Measurements from ENCODE around the gene GPR89B.
"Not testable (repeated sequence)": the region's sequence is repeated elsewhere in the genome, so short reads cannot be mapped to it uniquely, and the experiment has no call there.

GPR89B gene

DNA sequence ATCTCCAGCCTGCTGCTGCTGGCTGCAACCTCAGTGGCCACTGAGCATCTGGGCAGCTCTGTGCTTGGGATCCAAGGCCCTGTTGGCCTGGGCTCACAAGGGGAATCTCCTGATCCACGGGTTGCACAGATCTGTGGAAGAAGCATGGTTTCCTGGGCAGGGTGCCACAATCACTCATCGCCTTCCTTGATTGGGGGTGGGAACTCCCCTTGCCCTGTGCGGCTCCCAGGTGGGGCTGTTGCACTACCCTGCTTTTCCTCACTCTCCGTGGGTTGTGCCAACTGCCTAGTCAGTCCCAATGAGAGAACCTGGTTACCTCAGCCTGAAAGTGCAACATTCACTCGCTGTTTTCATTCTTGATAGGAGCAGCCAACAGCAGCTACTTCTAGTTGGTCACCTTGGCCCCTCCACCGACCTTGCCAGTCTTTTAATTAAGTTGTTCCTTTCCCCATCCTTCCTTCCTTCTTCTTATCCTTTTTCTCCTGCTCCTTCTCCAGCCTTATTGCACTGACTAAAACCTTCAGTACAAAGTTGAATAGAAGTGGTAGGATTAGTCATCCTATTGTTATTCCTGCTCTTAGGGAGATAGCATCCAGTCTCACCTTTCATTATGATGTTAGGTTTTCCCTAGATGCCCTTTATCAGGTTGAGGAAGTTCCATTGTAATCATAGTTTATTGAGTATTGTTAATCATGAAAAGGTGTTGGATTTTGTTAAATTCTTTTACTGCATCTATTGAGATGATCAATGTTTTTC is 50.9 kb downstream of the GPR89B start:
- not testable (repeated sequence) for H3K4me3 ChIP-seq (ENCODE audit: low read length); DNase-seq (ENCODE audit: low read depth)

DNA sequence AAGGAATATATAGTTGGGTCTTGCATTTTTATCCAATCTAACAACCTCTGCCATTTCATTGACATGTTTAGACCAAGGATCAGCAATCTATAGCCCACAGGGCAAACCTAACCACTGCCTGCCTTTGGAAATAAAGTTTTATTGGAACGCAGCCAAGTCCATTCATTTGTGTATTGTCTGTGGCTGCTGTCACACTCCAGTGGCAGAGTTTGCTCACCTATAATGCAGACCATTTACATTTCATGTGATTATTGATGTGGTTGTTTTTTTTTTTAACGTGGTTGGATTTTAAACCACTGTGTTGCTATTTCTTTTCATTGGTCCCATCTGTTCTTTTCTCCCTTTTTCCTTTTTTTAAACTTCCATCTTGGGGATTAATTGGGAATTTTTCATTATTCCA is 57.2 kb downstream of the GPR89B start:
- DNase-seq (ENCODE audit: low read depth); H3K4me3 ChIP-seq (ENCODE audit: low read length): not testable (repeated sequence)

DNA sequence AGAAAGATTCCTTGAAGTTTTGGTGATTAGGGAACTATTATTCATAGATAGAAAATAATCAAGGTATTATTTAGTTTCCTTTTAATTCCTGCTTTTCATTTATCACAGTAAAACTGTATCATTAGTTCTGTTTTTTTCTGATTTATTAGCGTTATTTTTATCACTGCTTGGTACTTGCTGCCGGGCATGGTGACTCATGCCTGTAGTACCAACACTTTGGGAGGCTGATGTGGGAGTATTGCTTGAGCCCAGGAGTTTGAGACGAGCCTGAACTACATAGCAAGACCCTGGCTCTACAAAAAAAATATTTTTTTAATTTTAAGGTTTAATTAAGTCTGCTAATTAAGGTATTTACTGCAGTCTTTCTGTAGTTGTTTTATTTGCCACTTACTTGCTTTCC is 59.7 kb downstream of the GPR89B start:
- not testable (repeated sequence) for H3K4me3 ChIP-seq (ENCODE audit: low read length); DNase-seq (ENCODE audit: low read depth)

DNA sequence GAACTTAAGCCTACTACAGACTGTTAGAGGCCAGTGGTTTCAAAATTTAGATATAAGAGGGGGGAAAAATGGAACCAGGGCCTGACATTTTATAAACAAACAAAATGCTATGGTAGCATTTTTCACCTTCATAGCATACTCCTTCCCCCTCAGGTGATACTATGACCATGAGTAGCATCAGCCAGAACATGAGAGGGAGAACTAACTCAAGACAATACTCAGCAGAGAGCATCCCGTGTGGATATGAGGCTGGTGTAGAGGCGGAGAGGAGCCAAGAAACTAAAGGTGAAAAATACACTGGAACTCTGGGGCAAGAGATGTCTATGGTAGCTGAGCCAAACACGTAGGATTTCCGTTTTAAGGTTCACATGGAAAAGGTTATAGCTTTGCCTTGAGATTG is 64.7 kb downstream of the GPR89B start:
- H3K4me3 ChIP-seq (ENCODE audit: low read length); DNase-seq (ENCODE audit: low read depth): not testable (repeated sequence)

DNA sequence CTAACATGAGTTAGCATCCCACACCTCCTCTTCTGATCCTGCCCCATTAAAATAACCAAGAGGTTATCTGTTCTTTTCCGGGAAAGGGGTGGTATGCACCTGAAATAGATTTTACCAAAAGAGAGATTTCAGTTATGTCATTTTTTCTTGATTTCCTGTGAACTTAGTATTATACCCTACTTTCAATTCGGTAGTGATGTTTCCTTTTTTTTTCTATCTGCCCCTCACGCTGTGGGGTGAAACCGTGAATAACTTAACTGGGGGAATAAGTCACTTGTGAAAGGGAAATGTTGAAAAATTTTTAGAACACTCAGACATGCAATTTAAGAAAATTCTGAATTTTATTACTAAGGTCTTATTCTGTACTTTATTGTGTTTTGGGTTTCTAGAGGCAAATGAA is 65.2 kb downstream of the GPR89B start:
- not testable (repeated sequence) for DNase-seq (ENCODE audit: low read depth); H3K4me3 ChIP-seq (ENCODE audit: low read length)

DNA sequence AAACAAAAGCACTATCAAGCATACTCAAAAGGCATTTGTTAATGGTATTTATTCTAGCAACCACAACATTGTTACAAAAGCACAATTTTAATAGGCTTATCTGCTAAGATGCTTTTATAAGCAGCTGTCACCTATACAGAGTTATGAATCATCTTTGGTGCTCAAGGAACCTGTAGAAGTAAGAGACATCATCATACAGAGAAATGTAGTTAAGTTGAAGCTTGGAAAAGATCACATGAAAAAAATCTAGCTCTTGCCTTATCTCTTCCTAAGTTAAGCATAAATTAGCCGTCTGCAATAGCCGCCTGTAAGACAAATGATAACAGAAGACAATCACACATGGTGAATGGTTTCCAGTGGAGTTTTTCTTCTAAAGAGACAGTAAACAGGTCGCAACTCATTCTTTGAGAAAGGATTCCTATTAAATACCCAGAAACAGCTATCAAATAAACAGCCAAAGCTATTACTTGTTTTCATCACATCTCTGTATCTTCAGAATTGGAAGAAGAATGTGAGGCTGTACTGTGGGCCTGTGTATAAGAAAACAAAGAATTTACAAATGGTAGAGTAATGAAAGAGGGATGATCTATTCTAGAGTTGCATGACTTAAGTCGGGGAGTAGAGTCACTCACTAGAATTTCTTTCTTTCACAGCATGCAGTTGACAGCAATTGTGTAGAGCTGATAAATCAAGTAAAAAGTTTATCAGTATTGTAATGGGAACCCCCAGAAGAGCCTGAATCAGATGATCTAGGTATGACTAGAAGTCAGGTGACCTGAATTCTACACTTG is 65.8 kb downstream of the GPR89B start:
- DNase-seq (ENCODE audit: low read depth); H3K4me3 ChIP-seq (ENCODE audit: low read length): not testable (repeated sequence)

DNA sequence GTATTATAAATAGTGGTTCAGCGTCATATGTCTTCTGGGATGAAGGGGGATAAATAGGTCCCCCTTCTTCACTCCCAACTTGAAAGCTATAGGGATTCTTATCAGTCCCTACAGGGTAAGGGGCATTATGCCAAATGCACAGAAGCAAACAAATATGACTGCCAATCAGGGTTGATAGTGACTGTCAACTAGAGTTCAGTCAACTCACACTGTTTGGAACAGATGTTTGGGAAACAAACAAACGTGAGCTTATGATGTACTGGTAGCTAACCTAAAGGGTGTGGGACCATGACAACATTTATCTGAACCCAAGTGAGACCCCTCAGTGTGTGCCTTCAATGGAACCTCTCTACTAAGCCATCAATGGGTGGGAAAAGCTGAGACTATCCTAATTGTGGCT is 67.9 kb downstream of the GPR89B start:
- not testable (repeated sequence) for DNase-seq (ENCODE audit: low read depth); H3K4me3 ChIP-seq (ENCODE audit: low read length)

DNA sequence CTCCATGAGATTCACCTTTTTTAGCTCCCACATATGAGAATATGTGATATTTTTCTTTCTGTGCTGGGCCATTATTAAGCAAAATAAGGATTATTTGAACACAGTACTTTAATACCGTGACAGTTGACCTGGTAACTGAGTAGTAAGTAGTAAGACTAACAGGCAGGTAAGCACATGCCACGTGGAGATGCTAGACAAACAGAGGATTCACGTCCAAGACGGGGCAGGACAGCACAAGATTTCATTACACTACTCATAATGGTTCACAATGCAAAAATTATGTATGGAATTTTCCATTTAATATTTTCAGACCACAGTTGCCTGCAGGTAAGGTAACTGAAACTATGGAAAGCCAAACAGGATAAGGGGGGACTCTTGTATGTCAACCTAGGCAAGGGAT is 79.5 kb downstream of the GPR89B start:
- not testable (repeated sequence) for H3K4me3 ChIP-seq (ENCODE audit: low read length); DNase-seq (ENCODE audit: low read depth)

DNA sequence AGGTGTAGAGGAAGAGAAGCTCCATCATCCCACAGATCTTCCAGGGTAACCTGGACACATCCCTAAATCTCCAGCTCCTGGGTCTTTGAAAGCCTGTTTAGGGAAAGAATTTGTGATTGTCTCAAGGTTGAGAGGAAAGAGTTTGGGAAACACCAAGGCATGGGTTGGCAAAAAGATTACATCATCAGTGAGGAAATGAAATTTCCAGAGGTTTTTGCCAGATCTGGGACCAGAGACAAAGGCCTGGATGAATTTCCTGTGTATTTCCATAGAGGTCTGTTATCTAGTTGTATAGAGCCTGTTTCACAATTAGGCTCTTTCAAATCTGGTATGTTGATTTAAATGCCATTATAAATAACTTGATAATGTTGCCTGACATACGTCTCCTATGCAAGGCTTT is 82.3 kb downstream of the GPR89B start:
- no peak for DNase-seq (ENCODE audit: low read depth)
- no peak overlapping the region for H3K4me3 ChIP-seq (ENCODE audit: low read length)
- TF ChIP-seq, protein P1, sequence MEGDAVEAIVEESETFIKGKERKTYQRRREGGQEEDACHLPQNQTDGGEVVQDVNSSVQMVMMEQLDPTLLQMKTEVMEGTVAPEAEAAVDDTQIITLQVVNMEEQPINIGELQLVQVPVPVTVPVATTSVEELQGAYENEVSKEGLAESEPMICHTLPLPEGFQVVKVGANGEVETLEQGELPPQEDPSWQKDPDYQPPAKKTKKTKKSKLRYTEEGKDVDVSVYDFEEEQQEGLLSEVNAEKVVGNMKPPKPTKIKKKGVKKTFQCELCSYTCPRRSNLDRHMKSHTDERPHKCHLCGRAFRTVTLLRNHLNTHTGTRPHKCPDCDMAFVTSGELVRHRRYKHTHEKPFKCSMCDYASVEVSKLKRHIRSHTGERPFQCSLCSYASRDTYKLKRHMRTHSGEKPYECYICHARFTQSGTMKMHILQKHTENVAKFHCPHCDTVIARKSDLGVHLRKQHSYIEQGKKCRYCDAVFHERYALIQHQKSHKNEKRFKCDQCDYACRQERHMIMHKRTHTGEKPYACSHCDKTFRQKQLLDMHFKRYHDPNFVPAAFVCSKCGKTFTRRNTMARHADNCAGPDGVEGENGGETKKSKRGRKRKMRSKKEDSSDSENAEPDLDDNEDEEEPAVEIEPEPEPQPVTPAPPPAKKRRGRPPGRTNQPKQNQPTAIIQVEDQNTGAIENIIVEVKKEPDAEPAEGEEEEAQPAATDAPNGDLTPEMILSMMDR (conservative IDR thresholded peaks at IDR 0.05; ENCODE audit: low read depth, low read length): no peak

DNA sequence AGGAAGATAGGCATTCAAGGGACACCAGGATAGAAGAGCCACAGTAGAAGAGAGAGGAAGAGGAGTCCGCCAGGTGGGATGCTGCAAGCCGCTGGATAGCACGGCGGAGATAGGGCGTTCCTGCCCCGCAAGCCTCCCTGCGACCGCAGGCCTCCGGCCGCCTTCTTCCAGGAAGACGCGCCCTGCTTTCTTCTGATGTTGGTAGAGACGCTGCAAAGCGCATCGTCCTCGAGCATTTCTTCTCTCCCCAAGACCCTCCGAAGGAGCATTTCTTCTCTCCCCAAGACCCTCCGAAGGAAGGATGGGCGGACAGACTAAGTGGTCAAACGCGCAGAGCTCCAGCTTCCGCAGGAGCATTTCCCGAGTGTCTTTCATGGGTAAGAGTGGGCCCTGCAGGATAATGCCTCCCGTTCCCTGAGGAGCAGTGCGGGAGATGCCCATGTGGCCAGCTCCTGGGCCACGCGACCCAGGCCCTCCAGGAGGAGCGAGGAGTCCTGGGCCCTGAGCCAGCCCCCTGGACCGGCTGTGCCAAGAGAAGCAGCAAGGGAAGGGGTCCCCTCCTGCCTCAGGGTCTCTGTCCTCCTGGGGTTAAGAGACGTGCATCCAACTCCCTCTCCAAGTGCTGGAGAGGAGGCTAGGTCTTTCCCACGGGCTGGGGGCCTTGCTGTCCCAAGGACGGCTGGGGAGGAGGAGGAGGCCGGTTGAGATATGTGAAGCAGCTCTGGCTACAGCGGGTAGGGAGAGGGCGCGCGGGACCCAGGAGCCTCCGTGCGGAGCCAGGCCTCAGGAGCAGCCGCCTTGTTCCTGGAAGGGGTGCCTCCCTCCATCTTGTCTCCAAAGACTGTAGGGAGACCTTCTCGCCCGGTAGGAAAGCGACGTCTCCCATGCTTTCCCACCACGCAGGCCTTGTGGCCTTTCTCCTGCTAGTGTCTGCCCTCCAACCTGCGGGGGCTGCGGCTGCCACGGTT is 85.2 kb downstream of the GPR89B start:
- not testable (repeated sequence) for DNase-seq (ENCODE audit: low read depth); H3K4me3 ChIP-seq (ENCODE audit: low read length)

DNA sequence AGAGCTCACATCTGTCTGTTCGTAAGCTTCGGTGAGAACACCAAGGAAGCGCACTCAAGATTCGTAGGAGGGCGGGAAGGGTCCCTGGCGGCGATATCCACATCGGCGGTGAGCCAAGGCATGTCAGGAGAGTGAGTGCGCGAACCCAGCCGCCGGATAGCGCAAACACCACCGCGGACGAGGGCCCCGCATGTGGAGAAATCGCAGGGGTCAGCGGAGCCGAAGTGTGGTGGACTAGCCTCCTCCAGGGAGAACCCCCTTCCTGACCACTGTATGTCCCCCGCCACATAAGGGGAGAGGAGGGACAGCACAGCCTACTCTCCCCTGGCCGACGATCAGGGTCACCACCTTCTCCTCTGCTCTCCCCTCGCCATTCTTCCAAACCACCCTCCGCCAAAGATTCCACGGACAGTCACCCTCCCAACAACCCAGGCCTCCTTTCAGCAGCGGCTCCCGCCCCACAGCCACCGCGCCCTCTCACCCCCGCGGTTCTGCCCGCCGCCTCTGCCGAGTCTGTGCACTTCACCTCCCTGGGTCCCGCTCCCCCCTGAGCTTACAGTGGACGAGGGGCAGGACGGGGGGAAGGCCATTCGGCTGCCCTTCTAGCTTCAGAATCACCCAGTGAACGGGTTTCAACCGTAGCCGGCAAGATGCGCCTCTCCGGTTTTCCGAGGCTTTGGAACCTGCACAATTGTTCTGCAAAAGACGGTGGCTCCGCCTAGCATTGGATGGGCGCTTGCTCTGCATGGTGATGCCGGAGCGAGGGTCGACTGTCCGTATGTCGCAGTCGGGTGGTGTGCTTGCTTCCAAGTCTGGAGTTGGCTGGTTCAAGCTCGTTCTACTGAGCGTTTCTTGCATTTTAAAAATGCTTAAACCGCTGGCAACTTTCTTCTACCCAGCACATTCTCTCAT is 86.3 kb downstream of the GPR89B start:
- not testable (repeated sequence) for DNase-seq (ENCODE audit: low read depth)
- peak overlapping the region; percentile 26 for H3K4me3 ChIP-seq (ENCODE audit: low read length)

DNA sequence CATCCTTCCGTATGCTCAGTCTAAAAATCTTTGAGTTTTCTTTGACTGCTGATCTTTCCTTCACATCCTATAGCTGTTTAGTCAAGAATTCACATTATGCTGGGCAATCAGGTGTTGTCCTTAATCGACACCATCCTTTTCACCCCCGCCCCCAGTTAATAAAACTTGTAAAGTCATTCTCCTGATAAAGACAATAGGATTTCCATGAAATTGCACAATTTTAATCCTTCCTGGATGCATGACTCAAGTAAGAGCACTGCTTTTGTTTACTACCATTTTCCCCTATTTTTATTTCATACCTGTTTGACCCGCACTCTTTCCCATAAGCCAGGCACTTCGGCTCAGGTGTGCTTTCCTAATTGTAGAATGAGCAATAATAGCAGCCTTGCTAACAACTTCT is 96.7 kb downstream of the GPR89B start:
- not testable (repeated sequence) for DNase-seq (ENCODE audit: low read depth)

DNA sequence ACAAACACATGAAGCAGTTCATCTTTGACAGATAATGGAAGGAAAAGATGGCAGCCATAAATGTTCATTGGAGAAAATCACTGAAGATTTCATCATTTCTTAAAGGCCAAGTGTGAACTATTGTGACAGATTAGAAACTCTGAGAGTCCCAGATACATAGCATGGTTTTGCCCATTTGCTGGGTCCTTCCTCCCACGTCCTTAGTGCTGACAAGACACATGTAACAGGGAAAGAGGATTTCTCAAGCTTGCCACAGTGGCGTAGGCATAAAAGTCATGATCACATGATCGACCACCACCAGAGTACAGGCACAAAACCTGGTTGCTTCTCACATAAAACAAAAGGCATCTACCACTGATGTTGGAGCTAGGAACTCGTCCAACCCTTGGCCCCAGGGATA is 98.8 kb downstream of the GPR89B start:
- H3K4me3 ChIP-seq (ENCODE audit: low read length); DNase-seq (ENCODE audit: low read depth): not testable (repeated sequence)

More for the DNA sequence above, 96.7 kb downstream of the GPR89B start:
- H3K4me3 ChIP-seq (ENCODE audit: low read length): not testable (repeated sequence)

DNA sequence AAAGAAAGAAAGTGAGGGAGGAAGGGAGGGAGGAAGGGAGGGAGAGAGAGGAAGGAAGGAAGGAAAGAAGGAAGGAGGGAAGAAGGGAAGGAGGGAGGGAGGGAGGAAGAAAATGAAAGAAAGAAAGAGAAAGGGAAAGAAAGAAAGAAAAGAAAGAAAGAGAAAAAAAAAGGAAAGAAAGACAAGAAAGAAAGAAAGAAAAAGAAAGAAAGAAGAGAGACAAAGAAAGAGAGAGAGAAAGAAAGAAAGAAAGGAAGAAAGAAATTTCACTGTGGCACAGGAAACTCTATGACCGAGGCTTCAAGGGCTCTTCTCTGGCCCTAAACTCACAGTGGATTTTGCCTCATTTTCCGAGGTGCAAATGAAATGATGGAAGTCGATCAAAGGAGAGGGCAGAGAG is 104.0 kb downstream of the GPR89B start:
- H3K4me3 ChIP-seq (ENCODE audit: low read length); DNase-seq (ENCODE audit: low read depth): not testable (repeated sequence)

DNA sequence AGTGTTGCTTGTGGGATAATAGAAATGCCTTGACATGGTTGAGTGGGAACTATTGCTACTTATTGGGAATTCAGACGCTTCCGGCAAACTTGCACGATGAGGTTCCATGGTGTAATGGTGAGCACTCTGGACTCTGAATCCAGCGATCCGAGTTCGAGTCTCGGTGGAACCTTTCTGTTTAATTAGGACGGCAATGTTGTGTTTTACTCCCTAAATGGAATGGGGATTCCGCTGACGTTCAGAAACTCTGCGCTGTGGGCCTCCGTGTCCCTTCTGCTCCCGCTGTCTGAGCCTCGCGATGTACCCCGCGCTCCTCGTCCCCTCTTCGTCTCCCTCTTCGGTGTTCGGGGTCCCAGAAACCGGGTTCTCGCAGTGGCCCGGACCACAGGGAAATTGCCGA is 104.5 kb downstream of the GPR89B start:
- not testable (repeated sequence) for H3K4me3 ChIP-seq (ENCODE audit: low read length); DNase-seq (ENCODE audit: low read depth)

DNA sequence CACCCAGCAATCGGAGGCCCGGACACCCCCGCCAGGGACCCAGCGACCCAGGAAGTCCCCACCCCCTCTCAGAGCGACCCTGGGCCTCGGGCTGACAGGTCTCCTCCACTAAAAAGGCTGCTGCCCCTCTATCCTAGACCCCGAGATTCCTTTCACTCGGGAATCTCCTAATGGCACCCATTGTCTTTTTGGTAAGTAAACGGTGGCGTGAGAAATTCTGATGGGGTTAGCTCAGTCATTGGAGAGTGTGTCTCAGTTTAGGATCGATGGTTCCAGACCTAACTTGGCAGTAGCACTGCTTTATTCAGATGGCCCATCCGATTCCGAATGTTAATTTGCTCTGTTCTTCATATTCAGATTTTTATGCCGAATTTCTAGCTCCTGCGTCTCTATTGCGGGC is 104.9 kb downstream of the GPR89B start:
- H3K4me3 ChIP-seq (ENCODE audit: low read length): peak overlapping the region; percentile 31

DNA sequence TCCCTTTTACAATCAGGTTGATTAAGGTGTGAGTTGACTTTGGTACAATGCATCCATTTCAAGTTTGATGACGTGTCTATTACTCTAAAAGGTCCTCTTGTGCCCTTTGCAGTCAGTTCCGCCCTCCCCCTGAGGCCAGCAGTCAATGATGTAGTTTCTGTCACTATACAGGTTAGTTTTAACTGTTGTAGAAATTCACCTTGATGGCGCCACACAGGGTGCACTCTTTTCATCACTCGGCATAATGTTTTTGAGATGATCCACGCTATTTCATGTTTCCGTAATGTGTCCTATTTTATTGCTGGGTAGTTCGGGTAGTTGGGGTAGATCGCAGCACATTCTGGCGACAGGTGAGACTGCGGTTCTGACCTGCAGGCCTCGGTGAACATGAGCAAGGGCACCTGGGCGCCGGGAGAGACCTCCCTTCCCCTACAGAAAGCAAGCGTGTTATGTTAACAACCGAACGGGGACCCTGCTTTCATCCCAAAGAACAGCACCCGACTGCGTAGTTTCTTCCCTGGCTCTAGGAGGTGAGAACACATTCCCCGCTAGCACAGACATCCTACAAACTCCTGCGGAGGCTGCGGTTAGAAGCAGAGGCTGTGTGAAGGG is 109.7 kb downstream of the GPR89B start:
- H3K4me3 ChIP-seq (ENCODE audit: low read length): peak overlapping the region; percentile 31
- DNase-seq (ENCODE audit: low read depth): not testable (repeated sequence)

More for the DNA sequence above, 104.9 kb downstream of the GPR89B start:
- DNase-seq (ENCODE audit: low read depth): not testable (repeated sequence)
